ENCODE results near the gene APLP2. TPM values are rescaled to one million over a fixed set of nuclear protein-coding genes. Genes with fewer than 3 reads are reported as not detected.
"Not testable (repeated sequence)": the region's sequence is repeated elsewhere in the genome, so short reads cannot be mapped to it uniquely, and the experiment has no call there.

APLP2 gene
- total and polyA plus RNA-seq, 2 experiments from 2014 or later, result 515 to 608 TPM

- H3K27ac ChIP-seq, result peak overlapping the region; percentile 27
Measured at GRCh38 chr11:130102301-130103249, 32.9 kb downstream of the APLP2 start.

GRCh38 chr11:130103296-130103814 is 33.7 kb downstream of the APLP2 start:
- Histone ChIP-seq H3K36me3 (no peaks in the 10 kb centered on the region), H3K4me1 (ENCODE audit: low read depth) (no peaks in the 10 kb centered on the region), H3K27me3 (no peaks in the 10 kb centered on the region), H3K27ac (peak overlapping the region; percentile 7), H3K9me3 (ENCODE audit: low read depth) (no peaks in the 10 kb centered on the region), H3K4me3 (no peak overlapping the region)
- no peak for TF ChIP-seq CTCF (IDR thresholded peaks at IDR 0.05; ENCODE audit: low read depth, low read length)
- DNase-seq (ENCODE audit: low read depth in 1 of 2, low spot score in 1 of 2), result peak in 1 of 2 donors; percentile 92

More at GRCh38 chr11:130102301-130103249, 32.9 kb downstream of the APLP2 start:
- TF ChIP-seq CTCF (IDR thresholded peaks at IDR 0.05; ENCODE audit: low read depth, low read length), result no peak
- Histone ChIP-seq H3K9me3 (ENCODE audit: low read depth) (no peaks in the 10 kb centered on the region), H3K4me1 (ENCODE audit: low read depth) (no peaks in the 10 kb centered on the region), H3K27me3 (no peaks in the 10 kb centered on the region), H3K4me3 (no peak overlapping the region), H3K36me3 (no peaks in the 10 kb centered on the region)
- peak in 1 of 2 donors; percentile 11 for DNase-seq (ENCODE audit: low read depth in 1 of 2, low spot score in 1 of 2)

- Histone ChIP-seq H3K27me3 (no peaks in the 10 kb centered on the region), H3K27ac (no peak overlapping the region), H3K4me3 (no peak overlapping the region), H3K4me1 (ENCODE audit: low read depth) (no peaks in the 10 kb centered on the region), H3K9me3 (ENCODE audit: low read depth) (no peaks in the 10 kb centered on the region), H3K36me3 (peaks cover 14% of the 10 kb centered on the region)
- no peak for DNase-seq (ENCODE audit: low read depth in 1 of 2, low spot score in 1 of 2)
- no peak for TF ChIP-seq CTCF (IDR thresholded peaks at IDR 0.05; ENCODE audit: low read depth, low read length)
Measured at GRCh38 chr11:130106381-130106780, 36.7 kb downstream of the APLP2 start.

- not testable (repeated sequence) for H3K27me3 ChIP-seq; DNase-seq (ENCODE audit: low read depth in 1 of 2, low spot score in 1 of 2); H3K27ac ChIP-seq; H3K4me3 ChIP-seq; H3K4me1 ChIP-seq (ENCODE audit: low read depth); H3K9me3 ChIP-seq (ENCODE audit: low read depth)
- H3K36me3 ChIP-seq, result peaks cover 16% of the 10 kb centered on the region
Measured at GRCh38 chr11:130108671-130109070, 39.0 kb downstream of the APLP2 start.

GRCh38 chr11:130109386-130109785 is 39.7 kb downstream of the APLP2 start:
- no peaks in the 10 kb centered on the region for H3K27me3 ChIP-seq
- H3K4me3 ChIP-seq, result no peak overlapping the region

More at GRCh38 chr11:130109386-130109785, 39.7 kb downstream of the APLP2 start:
- no peak for TF ChIP-seq CTCF (IDR thresholded peaks at IDR 0.05; ENCODE audit: low read depth, low read length)
- Histone ChIP-seq H3K4me1 (ENCODE audit: low read depth) (no peaks in the 10 kb centered on the region), H3K36me3 (peaks cover 16% of the 10 kb centered on the region), H3K27ac (no peak overlapping the region), H3K9me3 (ENCODE audit: low read depth) (no peaks in the 10 kb centered on the region)
- no peak for DNase-seq (ENCODE audit: low read depth in 1 of 2, low spot score in 1 of 2)

Measured in cardiac muscle cell (in vitro differentiated cells and primary cell).